HepG2 (cell line): ENCODE measurements around the gene LRBA. TPM values are rescaled to one million over a fixed set of nuclear protein-coding genes. Genes with fewer than 3 reads are reported as not detected.

Source experiments
- ATAC-seq: fragments of 200-7000 bp; cut with Tn5 transposase; 3 replicates; pipeline ENCODE4 v1.9.1; 2020; ENCODE audit warnings: mild to moderate bottlenecking, moderate library complexity
- BruUV-seq: library from RNA; stranded (reverse); fragments of 400-500 nt; replicated peaks from 2 replicates; lab custom pipeline; 2021; lab: Mats Ljungman, UMichigan
- CTCF ChIA-PET: fragments of 300-600 bp; formaldehyde crosslinking; extraction: SDS; loops from one replicate; lab custom pipeline; 2021; ENCODE audit warnings: low total read pairs, inconsistent platforms, low intra/inter-chr PET ratio; lab: Yijun Ruan, JAX
- POLR2A ChIA-PET: fragments of 350-600 bp; sonication (Branson Sonifier 250); formaldehyde crosslinking; loops from one replicate; lab custom pipeline; 2020; ENCODE audit warnings: antibody characterized with exemption, inconsistent platforms; lab: Yijun Ruan, JAX
- DNase-seq: peaks from one replicate; pipeline ENCODE4 v3.0.0-alpha.2; 2015; ENCODE audit warnings: low spot score
- FAIRE-seq: peaks from 3 replicates; lab custom pipeline; 2011; peaks lifted over from hg19 to GRCh38; lab: Jason Lieb, UNC
- H2AFZ ChIP-seq: one replicate; pipeline ENCODE4 v1.6.1; 2011; ENCODE audit warnings: low read length, inconsistent platforms
- H3K27ac ChIP-seq: fragments of 300-600 bp; 3 replicates; pipeline ENCODE4 v1.8.0; 2011; ENCODE audit warnings: mixed run types, mild to moderate bottlenecking, mixed read lengths, low read length, inconsistent platforms; ENCODE audit not compliant: insufficient read depth; ENCODE audit errors: extremely low read length
- H3K27me3 ChIP-seq, 2 experiments: fragments of 200-600 bp in 1 of 2; 2 replicates in 1 of 2; 3 replicates in 1 of 2; pipeline versions ENCODE4 v1.6.0 to v1.8.0; 2011; ENCODE audit warnings: low read length in 2 of 2, mild to moderate bottlenecking in 2 of 2, moderate library complexity in 2 of 2, inconsistent platforms in 1 of 2; ENCODE audit not compliant: insufficient read depth in 2 of 2, control insufficient read depth in 1 of 2
- H3K36me3 ChIP-seq, 2 experiments: fragments of 200-600 bp in 1 of 2; replicated peaks in 1 of 2; 2 replicates in 1 of 2; 3 replicates in 1 of 2; pipeline versions ENCODE4 v1.5.1 to v1.8.0; 2011; ENCODE audit warnings: low read length in 2 of 2, inconsistent platforms in 1 of 2; ENCODE audit not compliant: insufficient read depth in 2 of 2, control insufficient read depth in 1 of 2
- H3K4me1 ChIP-seq: 2 replicates; pipeline ENCODE4 v1.5.1; 2012; ENCODE audit warnings: low read length, inconsistent platforms; ENCODE audit not compliant: insufficient read depth
- H3K4me2 ChIP-seq: 2 replicates; pipeline ENCODE4 v1.6.0; 2011; ENCODE audit warnings: low read depth, low read length, inconsistent platforms
- H3K4me3 ChIP-seq, 3 experiments: fragments of 200-600 bp in 1 of 3; sonication (generic), shearing (Covaris generic) in 1 of 3; replicated peaks in 1 of 3; 2 replicates each; pipeline ENCODE4 v1.5.1; 2011 to 2016; ENCODE audit warnings: low read length in 3 of 3, inconsistent platforms in 2 of 3, low read depth in 2 of 3, mild to moderate bottlenecking in 2 of 3, control low read depth in 1 of 3, mixed read lengths in 1 of 3; ENCODE audit not compliant: insufficient read depth in 1 of 3
- H3K79me2 ChIP-seq: one replicate; pipeline ENCODE4 v1.6.1; 2011; ENCODE audit warnings: low read length, inconsistent platforms; ENCODE audit not compliant: insufficient read depth
- H3K9ac ChIP-seq: 2 replicates; pipeline ENCODE4 v1.6.0; 2011; ENCODE audit warnings: mild to moderate bottlenecking, low read depth, low read length, inconsistent platforms; ENCODE audit not compliant: insufficient read depth
- H3K9me3 ChIP-seq: 2 replicates; pipeline ENCODE4 v1.5.1; 2012; ENCODE audit warnings: mild to moderate bottlenecking, low read length
- H4K20me1 ChIP-seq: 2 replicates; pipeline ENCODE4 v1.6.0; 2011; ENCODE audit warnings: inconsistent platforms, mild to moderate bottlenecking, low read length, moderate library complexity; ENCODE audit not compliant: insufficient read depth
- ATF7-NPFF ChIP-seq: sonication (generic); formaldehyde crosslinking; IDR thresholded peaks from 2 replicates; pipeline ENCODE4 v1.8.1; 2023; ENCODE audit warnings: mild to moderate bottlenecking, low read depth, missing genetic modification reagents, moderate library complexity
- DNMT3B ChIP-seq: conservative IDR thresholded peaks from 2 replicates; pipeline ENCODE4 v1.6.1; 2016; ENCODE audit warnings: missing biosample characterization, control low read depth
- E2F2 ChIP-seq: sonication (generic); formaldehyde crosslinking; IDR thresholded peaks from 2 replicates; pipeline ENCODE4 v1.4.0; 2020; ENCODE audit warnings: missing genetic modification reagents, borderline replicate concordance
- ELK4 ChIP-seq: sonication (generic); formaldehyde crosslinking; IDR thresholded peaks from 2 replicates; pipeline ENCODE4 v1.9.0; 2021; ENCODE audit warnings: missing genetic modification reagents, borderline replicate concordance
- HHEX ChIP-seq: IDR thresholded peaks from 2 replicates; pipeline ENCODE4 v1.6.1; 2016; ENCODE audit warnings: control low read depth
- IKZF4 ChIP-seq: sonication (generic); formaldehyde crosslinking; IDR thresholded peaks from 2 replicates; pipeline ENCODE4 v1.5.1; 2020; ENCODE audit warnings: borderline replicate concordance, mild to moderate bottlenecking, low read depth, missing genetic modification reagents; ENCODE audit errors: not compliant biosample characterization
- KLF13 ChIP-seq: sonication (generic); formaldehyde crosslinking; IDR thresholded peaks from 2 replicates; pipeline ENCODE4 v1.4.0; 2020; ENCODE audit warnings: mild to moderate bottlenecking, missing genetic modification reagents
- MNT ChIP-seq: fragments of 450-650 bp; IDR thresholded peaks from 2 replicates; pipeline ENCODE4 v1.6.1; 2016
- NFKB2 ChIP-seq: sonication (generic); formaldehyde crosslinking; IDR thresholded peaks from 2 replicates; pipeline ENCODE4 v1.4.0; 2020; ENCODE audit warnings: missing genetic modification reagents, borderline replicate concordance
- NONO ChIP-seq, 2 experiments: fragments of 450-650 bp in 1 of 2; sonication (generic) in 1 of 2; formaldehyde crosslinking in 1 of 2; IDR thresholded peaks in 1 of 2; conservative IDR thresholded peaks in 1 of 2; 2 replicates each; pipeline versions ENCODE4 v1.6.1 to v1.8.0; 2017 to 2022; ENCODE audit warnings: mild to moderate bottlenecking in 1 of 2, missing genetic modification reagents in 1 of 2, moderate library complexity in 1 of 2
- RFX5 ChIP-seq: IDR thresholded peaks from 2 replicates; pipeline ENCODE4 v1.6.1; 2011; ENCODE audit warnings: low read depth, low read length, improper control_type of control experiment
- SMYD3 ChIP-seq: sonication (generic); formaldehyde crosslinking; IDR thresholded peaks from 2 replicates; pipeline ENCODE4 v1.8.1; 2023; ENCODE audit warnings: mild to moderate bottlenecking, missing genetic modification reagents
- STAG1 ChIP-seq: sonication (generic); formaldehyde crosslinking; IDR thresholded peaks from 2 replicates; pipeline ENCODE4 v1.4.0; 2020; ENCODE audit warnings: missing genetic modification reagents
- ZBTB3 ChIP-seq: sonication (generic); formaldehyde crosslinking; IDR thresholded peaks from 2 replicates; pipeline ENCODE4 v1.4.0; 2020; ENCODE audit warnings: low read depth, mild to moderate bottlenecking, moderate library complexity, missing genetic modification reagents, borderline replicate concordance
- ZFP36L2 ChIP-seq: sonication (generic); formaldehyde crosslinking; IDR thresholded peaks from 2 replicates; pipeline ENCODE4 v1.4.0; 2020; ENCODE audit warnings: missing genetic modification reagents
- ZFP82 ChIP-seq: sonication (generic); formaldehyde crosslinking; IDR thresholded peaks from 2 replicates; pipeline ENCODE4 v1.5.1; 2020; ENCODE audit warnings: mild to moderate bottlenecking, missing genetic modification reagents, borderline replicate concordance
- ZHX1 ChIP-seq: sonication (generic); formaldehyde crosslinking; IDR thresholded peaks from 2 replicates; pipeline ENCODE4 v1.8.1; 2022; ENCODE audit warnings: low read depth, mild to moderate bottlenecking, missing genetic modification reagents
- ZKSCAN5 ChIP-seq: sonication (generic); formaldehyde crosslinking; IDR thresholded peaks from 2 replicates; pipeline ENCODE4 v1.5.1; 2020; ENCODE audit warnings: mild to moderate bottlenecking, missing genetic modification reagents
- ZNF670 ChIP-seq: sonication (generic); formaldehyde crosslinking; IDR thresholded peaks from 2 replicates; pipeline ENCODE4 v1.8.0; 2022; ENCODE audit warnings: mild to moderate bottlenecking, missing genetic modification reagents, borderline replicate concordance
- WGBS: methylation state at CpG from one replicate; pipeline ENCODE4 v1.1.6; 2017; ENCODE audit warnings: low lambda C conversion rate; 5-methylcytosine and 5-hydroxymethylcytosine counted together
- in situ Hi-C: cut with HindIII; loops from 2 replicates; pipeline ENCODE4 v1.10.0; 2017; ENCODE audit warnings: low pct_unique_long_range_greater_than_20kb; ENCODE audit not compliant: extremely low pct_ligation_motif_present
- intact Hi-C: fragments of 100-400 bp; cut with micrococcal nuclease; formaldehyde crosslinking; loops from one replicate; pipeline ENCODE4 v1.10.0; 2022; ENCODE audit not compliant: unreplicated experiment
- polyA plus RNA-seq, 8 experiments: library from polyadenylated mRNA; depleted of rRNA in 3 of 8; stranded (reverse) in 7 of 8; unstranded in 1 of 8; fragments of >200 nt; fragmentation: Illumina TruSeq in 4 of 8; extraction: Trizol in 4 of 8; gene quantifications; 2 replicates each; pipeline versions ENCODE4 v1.2.1 to v1.2.3, GENCODE V29; 2011 to 2016; ENCODE audit warnings: low read depth in 4 of 8, missing spikeins in 1 of 8, mixed read lengths in 1 of 8; ENCODE audit not compliant: insufficient read depth in 1 of 8
- total RNA-seq, 5 experiments: library from RNA; depleted of rRNA; stranded (reverse); fragments of >200 nt; fragmentation: Illumina TruSeq; extraction: Trizol; gene quantifications; 2 replicates each; pipeline ENCODE4 v1.2.3, GENCODE V29; 2016; ENCODE audit warnings: low read depth in 1 of 5

Gene LRBA
- total and polyA plus RNA-seq, 2 of the 13 experiments (the other 11 are each of a cell fraction or from before 2014, with no cell fraction given) = 21.0 to 37.2 TPM

- CTCF ChIA-PET = no interaction called here
These were observed 424.5 kb downstream of the LRBA start for GRCh38 chr4:150590631-150591030.

More at GRCh38 chr4:150590631-150591030, 424.5 kb downstream of the LRBA start:
- Histone ChIP-seq H3K27ac (no peak overlapping the region), H3K27me3 (no peaks in the 10 kb centered on the region), H3K4me2 (no peak overlapping the region), H3K79me2 (no peaks in the 10 kb centered on the region)
- over 99% methylated on average over 5 of the region's 5 CpGs for WGBS
- no peak for FAIRE-seq
- no TSS peak for BruUV-seq
- no peak for TF ChIP-seq ATF7-NPFF
- TF ChIP-seq MNT = no peak
- no peak for TF ChIP-seq HHEX (CRISPR knock-in tag)
- TF ChIP-seq ZFP36L2 (CRISPR knock-in tag) = no peak
- no peak for TF ChIP-seq ZBTB3
- TF ChIP-seq RFX5 = no peak
- no peak for TF ChIP-seq ELK4
- no peak for TF ChIP-seq ZNF670
- no peak for TF ChIP-seq E2F2
- no peak for TF ChIP-seq STAG1 (CRISPR knock-in tag)
- no peak for TF ChIP-seq SMYD3
- TF ChIP-seq KLF13 (CRISPR knock-in tag) = no peak
- TF ChIP-seq ZKSCAN5 (CRISPR knock-in tag) = no peak
- TF ChIP-seq ZHX1 (CRISPR knock-in tag) = no peak
- no peak for TF ChIP-seq DNMT3B (CRISPR knock-in tag)
- no peak for TF ChIP-seq IKZF4 (CRISPR knock-in tag)
- TF ChIP-seq NFKB2 (CRISPR knock-in tag) = no peak
- TF ChIP-seq NONO (IDR thresholded peaks at IDR 0.05) = no peak
- no peak for TF ChIP-seq NONO (CRISPR knock-in tag; conservative IDR thresholded peaks at IDR 0.05)
- TF ChIP-seq ZFP82 (CRISPR knock-in tag) = no peak
- TF ChIP-seq, all 625 proteins: peak for 0
- DNase-seq (no peak), ATAC-seq (no peak; the same call in 2 of the 3 replicates)
- intact Hi-C loops (loop anchor here (5.0 kb wide), 1 partner anchor 293 kb away; no protein-coding TSS in a partner anchor), in situ Hi-C loops (no loop called here)
- peaks cover 0 to 13% of the 10 kb centered on the region in 2 experiments; a peak in 1 of 5 replicates for H3K36me3 ChIP-seq
- H3K4me1 ChIP-seq = peaks cover 7% of the 10 kb centered on the region; the same call in 1 of the 2 replicates
- no peaks in the 10 kb centered on the region for H4K20me1 ChIP-seq
- POLR2A ChIA-PET = no interaction called here
- no peak overlapping the region for H3K4me3 ChIP-seq
- H3K9me3 ChIP-seq = no peaks in the 10 kb centered on the region
- no peak overlapping the region for H2AFZ ChIP-seq
- H3K9ac ChIP-seq = no peak overlapping the region
